Mesenchymal stem cell (in vitro differentiated cells and primary cell): ENCODE measurements around the gene HVCN1.

Experiments used
- DNase-seq: peaks from one replicate; pipeline ENCODE4 v3.0.0-alpha.2; 2013
- H2AFZ ChIP-seq: one replicate; pipeline ENCODE4 v1.6.1; 2013; ENCODE audit warnings: low read depth, mild to moderate bottlenecking, control low read depth, inconsistent platforms, low read length, moderate library complexity
- H2AK5ac ChIP-seq: 2 replicates; pipeline ENCODE4 v1.6.1; 2013; ENCODE audit warnings: low read length, moderate library complexity, mild to moderate bottlenecking, inconsistent platforms; ENCODE audit not compliant: severe bottlenecking
- H2BK120ac ChIP-seq: one replicate; pipeline ENCODE4 v1.6.1; 2013; ENCODE audit warnings: low read depth, mild to moderate bottlenecking, inconsistent platforms, low read length, moderate library complexity
- H2BK12ac ChIP-seq, 2 experiments: one replicate each; pipeline ENCODE4 v1.6.1; 2013; ENCODE audit warnings: inconsistent platforms in 2 of 2, low read length in 2 of 2, mild to moderate bottlenecking in 2 of 2, moderate library complexity in 2 of 2, control low read depth in 1 of 2
- H2BK15ac ChIP-seq: one replicate; pipeline ENCODE4 v1.6.1; 2013; ENCODE audit warnings: mild to moderate bottlenecking, low read depth, inconsistent platforms; ENCODE audit not compliant: poor library complexity, severe bottlenecking
- H2BK5ac ChIP-seq: 2 replicates; pipeline ENCODE4 v1.6.1; 2013; ENCODE audit warnings: low read depth, mild to moderate bottlenecking, low read length, control low read depth, inconsistent platforms; ENCODE audit not compliant: poor library complexity, severe bottlenecking
- H3K14ac ChIP-seq, 2 experiments: one replicate each; pipeline ENCODE4 v1.6.1; 2013; ENCODE audit warnings: inconsistent platforms in 2 of 2, low read length in 2 of 2, control low read depth in 1 of 2, mild to moderate bottlenecking in 1 of 2, moderate library complexity in 1 of 2
- H3K18ac ChIP-seq, 2 experiments: one replicate each; pipeline ENCODE4 v1.6.1; 2013; ENCODE audit warnings: inconsistent platforms in 2 of 2, low read length in 2 of 2, control low read depth in 1 of 2, low read depth in 1 of 2, mild to moderate bottlenecking in 1 of 2
- H3K23ac ChIP-seq, 2 experiments: one replicate each; pipeline ENCODE4 v1.6.1; 2013; ENCODE audit warnings: inconsistent platforms in 2 of 2, low read length in 2 of 2, mild to moderate bottlenecking in 2 of 2, moderate library complexity in 2 of 2, control low read depth in 1 of 2
- H3K27ac ChIP-seq: 2 replicates; pipeline ENCODE4 v1.5.1; 2013; ENCODE audit warnings: mild to moderate bottlenecking, moderate library complexity, low read length, control low read depth, inconsistent platforms; ENCODE audit not compliant: poor library complexity, severe bottlenecking
- H3K27me3 ChIP-seq, 2 experiments: 2 replicates each; pipeline versions ENCODE4 v1.6.1 to v1.7.0; 2013; ENCODE audit warnings: low read length in 2 of 2, mild to moderate bottlenecking in 2 of 2, moderate library complexity in 2 of 2, control low read depth in 1 of 2, inconsistent platforms in 1 of 2; ENCODE audit not compliant: control insufficient read depth in 1 of 2, insufficient read depth in 1 of 2
- H3K36me3 ChIP-seq, 2 experiments: 2 replicates each; pipeline versions ENCODE4 v1.6.1 to v1.7.0; 2013; ENCODE audit warnings: low read length in 2 of 2, control low read depth in 1 of 2, inconsistent platforms in 1 of 2, low read depth in 1 of 2, mild to moderate bottlenecking in 1 of 2; ENCODE audit not compliant: insufficient read depth in 2 of 2, control insufficient read depth in 1 of 2
- H3K4ac ChIP-seq, 2 experiments: one replicate each; pipeline ENCODE4 v1.6.1; 2013; ENCODE audit warnings: inconsistent platforms in 2 of 2, low read length in 2 of 2, mild to moderate bottlenecking in 2 of 2, moderate library complexity in 2 of 2, control low read depth in 1 of 2, low read depth in 1 of 2
- H3K4me1 ChIP-seq: 2 replicates; pipeline ENCODE4 v1.6.1; 2013; ENCODE audit warnings: low read depth, low read length, control low read depth; ENCODE audit not compliant: control insufficient read depth, insufficient read depth
- H3K4me2 ChIP-seq: 2 replicates; pipeline ENCODE4 v1.6.1; 2013; ENCODE audit warnings: low read length, mild to moderate bottlenecking, inconsistent platforms; ENCODE audit not compliant: poor library complexity, severe bottlenecking
- H3K4me3 ChIP-seq, 2 experiments: 2 replicates each; pipeline versions ENCODE4 v1.5.1 to v1.7.0; 2013; ENCODE audit warnings: low read length in 2 of 2, mild to moderate bottlenecking in 2 of 2, control low read depth in 1 of 2, low read depth in 1 of 2; ENCODE audit not compliant: insufficient read depth in 1 of 2
- H3K79me1 ChIP-seq: replicated peaks from 2 replicates; pipeline ENCODE4 v1.6.1; 2013; ENCODE audit warnings: mild to moderate bottlenecking, control low read depth, low read length, inconsistent platforms; ENCODE audit not compliant: poor library complexity, severe bottlenecking
- H3K9ac ChIP-seq: 2 replicates; pipeline ENCODE4 v1.7.0; 2013; ENCODE audit warnings: mild to moderate bottlenecking, low read length, moderate library complexity
- H3K9me3 ChIP-seq: 2 replicates; pipeline ENCODE4 v1.7.0; 2013; ENCODE audit warnings: mild to moderate bottlenecking, low read length; ENCODE audit not compliant: control insufficient read depth
- H4K8ac ChIP-seq: one replicate; pipeline ENCODE4 v1.6.1; 2013; ENCODE audit warnings: inconsistent platforms, mild to moderate bottlenecking, low read length, moderate library complexity
- H4K91ac ChIP-seq: one replicate; pipeline ENCODE4 v1.6.1; 2013; ENCODE audit warnings: mild to moderate bottlenecking, low read length, inconsistent platforms
- WGBS: methylation state at CpG from one replicate; pipeline ENCODE4 v1.1.7; 2013; ENCODE audit warnings: mixed read lengths; 5-methylcytosine and 5-hydroxymethylcytosine counted together

The HVCN1 gene

GRCh38 chr12:110622582-110622981 lies 66.3 kb downstream of the HVCN1 start:
- no peak overlapping the region for H2BK12ac ChIP-seq
- no peak overlapping the region for H2BK15ac ChIP-seq
- H3K23ac ChIP-seq, result peak overlapping the region in 1 of 2 experiments; percentile 9
- no peaks in the 10 kb centered on the region for H3K4me1 ChIP-seq
- H2BK120ac ChIP-seq, result no peak overlapping the region
- no peak overlapping the region for H2BK5ac ChIP-seq
- WGBS, result 97% methylated on average over 2 of the region's 3 CpGs
- peaks cover 3% of the 10 kb centered on the region for H3K79me1 ChIP-seq
- H3K27me3 ChIP-seq, result no peaks in the 10 kb centered on the region
- no peak overlapping the region for H4K8ac ChIP-seq
- H3K9ac ChIP-seq, result no peak overlapping the region
- H3K18ac ChIP-seq, result no peak overlapping the region
- no peak overlapping the region for H3K4ac ChIP-seq
- no peak overlapping the region for H2AK5ac ChIP-seq
- H3K9me3 ChIP-seq, result no peaks in the 10 kb centered on the region
- no peak overlapping the region for H3K4me2 ChIP-seq
- peaks cover 6 to 12% of the 10 kb centered on the region in 2 experiments for H3K36me3 ChIP-seq
- DNase-seq, result no peak
- H3K27ac ChIP-seq, result no peak overlapping the region
- H3K14ac ChIP-seq, result no peak overlapping the region
- H4K91ac ChIP-seq, result no peak overlapping the region
- H3K4me3 ChIP-seq, result peak overlapping the region in 1 of 2 experiments; percentile 29
- H2AFZ ChIP-seq, result no peak overlapping the region

- no peak overlapping the region for H3K23ac ChIP-seq
- no peak overlapping the region for H2BK5ac ChIP-seq
- H3K27ac ChIP-seq, result no peak overlapping the region
- no peaks in the 10 kb centered on the region for H3K4me1 ChIP-seq
- H2BK12ac ChIP-seq, result no peak overlapping the region
- H4K91ac ChIP-seq, result no peak overlapping the region
- DNase-seq, result peak; percentile 10
- H2BK120ac ChIP-seq, result no peak overlapping the region
- no peaks in the 10 kb centered on the region for H3K27me3 ChIP-seq
- H3K14ac ChIP-seq, result no peak overlapping the region
- no peak overlapping the region for H3K4ac ChIP-seq
- H3K9ac ChIP-seq, result no peak overlapping the region
- no peak overlapping the region for H4K8ac ChIP-seq
- no peak overlapping the region for H3K4me3 ChIP-seq
- no peak overlapping the region for H3K18ac ChIP-seq
- no peak overlapping the region for H2AFZ ChIP-seq
- H3K4me2 ChIP-seq, result no peak overlapping the region
- no peak overlapping the region for H2BK15ac ChIP-seq
- peaks cover 8 to 14% of the 10 kb centered on the region in 2 experiments for H3K36me3 ChIP-seq
- H3K79me1 ChIP-seq, result peaks cover 6% of the 10 kb centered on the region
- no peak overlapping the region for H2AK5ac ChIP-seq
- WGBS, result 88% methylated on average over 4 of the region's 4 CpGs
- H3K9me3 ChIP-seq, result no peaks in the 10 kb centered on the region
Measured at GRCh38 chr12:110619534-110619953, 69.4 kb downstream of the HVCN1 start.

GRCh38 chr12:110616471-110617115 lies 72.3 kb downstream of the HVCN1 start:
- Histone ChIP-seq H3K79me1 (peaks cover 4% of the 10 kb centered on the region), H3K9me3 (no peaks in the 10 kb centered on the region), H2BK15ac (no peak overlapping the region), H3K4me3 (no peak overlapping the region), H3K9ac (no peak overlapping the region), H3K27ac (no peak overlapping the region), H2AFZ (no peak overlapping the region), H2AK5ac (no peak overlapping the region), H3K4ac (no peak overlapping the region), H3K36me3 (peaks cover 3 to 8% of the 10 kb centered on the region in 2 experiments), H3K18ac (no peak overlapping the region), H3K14ac (no peak overlapping the region), H2BK5ac (no peak overlapping the region), H3K27me3 (no peaks in the 10 kb centered on the region), H4K8ac (no peak overlapping the region), H2BK12ac (no peak overlapping the region), H3K4me1 (no peaks in the 10 kb centered on the region), H2BK120ac (no peak overlapping the region), H3K23ac (no peak overlapping the region), H3K4me2 (no peak overlapping the region), H4K91ac (no peak overlapping the region)
- 100% methylated on average over 3 of the region's 5 CpGs for WGBS
- no peak for DNase-seq

- Histone ChIP-seq H3K14ac (no peak overlapping the region), H3K18ac (no peak overlapping the region), H3K79me1 (peaks cover 4% of the 10 kb centered on the region), H3K4me2 (no peak overlapping the region), H3K4me1 (no peaks in the 10 kb centered on the region), H3K36me3 (peaks cover 3 to 8% of the 10 kb centered on the region in 2 experiments), H3K23ac (no peak overlapping the region), H4K91ac (no peak overlapping the region), H2AK5ac (no peak overlapping the region), H2BK15ac (no peak overlapping the region), H3K9ac (no peak overlapping the region), H3K4me3 (no peak overlapping the region), H2BK12ac (no peak overlapping the region), H2AFZ (no peak overlapping the region), H2BK120ac (no peak overlapping the region), H2BK5ac (no peak overlapping the region), H3K4ac (no peak overlapping the region), H4K8ac (no peak overlapping the region), H3K27ac (no peak overlapping the region), H3K27me3 (no peaks in the 10 kb centered on the region), H3K9me3 (no peaks in the 10 kb centered on the region)
- 96% methylated on average over 7 of the region's 8 CpGs for WGBS
- DNase-seq, result no peak
Measured at GRCh38 chr12:110615171-110615570, 73.7 kb downstream of the HVCN1 start.
